ENCODE results near the gene STK32C.

GRCh38 chr10:132195366-132196075, 112.2 kb downstream of the STK32C start:
- TF ChIP-seq POLR2A (IDR thresholded peaks at IDR 0.05; ENCODE audit: low read depth, low read length): no peak
- TF ChIP-seq CTCF (conservative IDR thresholded peaks at IDR 0.05; ENCODE audit: low read depth, low read length): no peak
- no peak for TF ChIP-seq MAZ (IDR thresholded peaks at IDR 0.05; ENCODE audit: borderline replicate concordance, low read depth, low read length)
- TF ChIP-seq SMC3 (IDR thresholded peaks at IDR 0.05; ENCODE audit: low read depth, low read length): no peak
- TF ChIP-seq CEBPB (IDR thresholded peaks at IDR 0.05; ENCODE audit: low read depth, low read length): no peak
- TF ChIP-seq RFX5 (IDR thresholded peaks at IDR 0.05; ENCODE audit: low read depth, low read length): no peak
- TF ChIP-seq RAD21 (IDR thresholded peaks at IDR 0.05; ENCODE audit: low read length): no peak
- TF ChIP-seq CHD1 (IDR thresholded peaks at IDR 0.05; ENCODE audit: low read depth, low read length): no peak
- no peak for TF ChIP-seq NFE2L2 (IDR thresholded peaks at IDR 0.05; ENCODE audit: low read depth, low read length)
- no peak for TF ChIP-seq MXI1 (IDR thresholded peaks at IDR 0.05; ENCODE audit: borderline replicate concordance, low read depth, low read length)
- no peak for TF ChIP-seq ELK1 (IDR thresholded peaks at IDR 0.05; ENCODE audit: borderline replicate concordance, low read depth, low read length)
